HepG2 (cell line): ENCODE data around the gene C16orf86. TPM values are rescaled to one million over a fixed set of nuclear protein-coding genes. Genes with fewer than 3 reads are reported as not detected.

Source experiments
- ATAC-seq: fragments of 200-7000 bp; cut with Tn5 transposase; 3 replicates; pipeline ENCODE4 v1.9.1; 2020; ENCODE audit warnings: mild to moderate bottlenecking, moderate library complexity
- BruUV-seq: library from RNA; stranded (reverse); fragments of 400-500 nt; replicated peaks from 2 replicates; lab custom pipeline; 2021; lab: Mats Ljungman, UMichigan
- CTCF ChIA-PET: fragments of 300-600 bp; formaldehyde crosslinking; extraction: SDS; loops from one replicate; lab custom pipeline; 2021; ENCODE audit warnings: low total read pairs, inconsistent platforms, low intra/inter-chr PET ratio; lab: Yijun Ruan, JAX
- POLR2A ChIA-PET: fragments of 350-600 bp; sonication (Branson Sonifier 250); formaldehyde crosslinking; loops from one replicate; lab custom pipeline; 2020; ENCODE audit warnings: antibody characterized with exemption, inconsistent platforms; lab: Yijun Ruan, JAX
- DNase-seq: peaks from one replicate; pipeline ENCODE4 v3.0.0-alpha.2; 2015; ENCODE audit warnings: low spot score
- FAIRE-seq: peaks from 3 replicates; lab custom pipeline; 2011; peaks lifted over from hg19 to GRCh38; lab: Jason Lieb, UNC
- H2AFZ ChIP-seq: one replicate; pipeline ENCODE4 v1.6.1; 2011; ENCODE audit warnings: low read length, inconsistent platforms
- H3K27ac ChIP-seq: fragments of 300-600 bp; 3 replicates; pipeline ENCODE4 v1.8.0; 2011; ENCODE audit warnings: mixed run types, mild to moderate bottlenecking, mixed read lengths, low read length, inconsistent platforms; ENCODE audit not compliant: insufficient read depth; ENCODE audit errors: extremely low read length
- H3K27me3 ChIP-seq, 2 experiments: fragments of 200-600 bp in 1 of 2; 2 replicates in 1 of 2; 3 replicates in 1 of 2; pipeline versions ENCODE4 v1.6.0 to v1.8.0; 2011; ENCODE audit warnings: low read length in 2 of 2, mild to moderate bottlenecking in 2 of 2, moderate library complexity in 2 of 2, inconsistent platforms in 1 of 2; ENCODE audit not compliant: insufficient read depth in 2 of 2, control insufficient read depth in 1 of 2
- H3K36me3 ChIP-seq, 2 experiments: fragments of 200-600 bp in 1 of 2; replicated peaks in 1 of 2; 2 replicates in 1 of 2; 3 replicates in 1 of 2; pipeline versions ENCODE4 v1.5.1 to v1.8.0; 2011; ENCODE audit warnings: low read length in 2 of 2, inconsistent platforms in 1 of 2; ENCODE audit not compliant: insufficient read depth in 2 of 2, control insufficient read depth in 1 of 2
- H3K4me1 ChIP-seq: 2 replicates; pipeline ENCODE4 v1.5.1; 2012; ENCODE audit warnings: low read length, inconsistent platforms; ENCODE audit not compliant: insufficient read depth
- H3K4me2 ChIP-seq: 2 replicates; pipeline ENCODE4 v1.6.0; 2011; ENCODE audit warnings: low read depth, low read length, inconsistent platforms
- H3K4me3 ChIP-seq, 3 experiments: fragments of 200-600 bp in 1 of 3; sonication (generic), shearing (Covaris generic) in 1 of 3; replicated peaks in 1 of 3; 2 replicates each; pipeline ENCODE4 v1.5.1; 2011 to 2016; ENCODE audit warnings: low read length in 3 of 3, inconsistent platforms in 2 of 3, low read depth in 2 of 3, mild to moderate bottlenecking in 2 of 3, control low read depth in 1 of 3, mixed read lengths in 1 of 3; ENCODE audit not compliant: insufficient read depth in 1 of 3
- H3K79me2 ChIP-seq: one replicate; pipeline ENCODE4 v1.6.1; 2011; ENCODE audit warnings: low read length, inconsistent platforms; ENCODE audit not compliant: insufficient read depth
- H3K9ac ChIP-seq: 2 replicates; pipeline ENCODE4 v1.6.0; 2011; ENCODE audit warnings: mild to moderate bottlenecking, low read depth, low read length, inconsistent platforms; ENCODE audit not compliant: insufficient read depth
- H3K9me3 ChIP-seq: 2 replicates; pipeline ENCODE4 v1.5.1; 2012; ENCODE audit warnings: mild to moderate bottlenecking, low read length
- H4K20me1 ChIP-seq: 2 replicates; pipeline ENCODE4 v1.6.0; 2011; ENCODE audit warnings: inconsistent platforms, mild to moderate bottlenecking, low read length, moderate library complexity; ENCODE audit not compliant: insufficient read depth
- FOXP1 ChIP-seq, 2 experiments: fragments of 450-650 bp in 1 of 2; IDR thresholded peaks; 2 replicates each; pipeline ENCODE4 v1.6.1; 2017 to 2018; ENCODE audit warnings: antibody characterized with exemption in 1 of 2
- GABPB1 ChIP-seq: IDR thresholded peaks from 2 replicates; pipeline ENCODE4 v1.6.1; 2016; ENCODE audit warnings: mild to moderate bottlenecking, missing genetic modification reagents, moderate library complexity, missing compliant biosample characterization
- HNF1A ChIP-seq, 2 experiments: sonication (generic) in 1 of 2; formaldehyde crosslinking in 1 of 2; IDR thresholded peaks; 2 replicates each; pipeline versions ENCODE4 v1.4.0 to v1.6.1; 2016 to 2020; ENCODE audit warnings: borderline replicate concordance in 1 of 2, low read depth in 1 of 2, mild to moderate bottlenecking in 1 of 2, missing genetic modification reagents in 1 of 2
- ISX ChIP-seq: sonication (generic); formaldehyde crosslinking; conservative IDR thresholded peaks from 2 replicates; pipeline ENCODE4 v1.5.0; 2020; ENCODE audit warnings: missing genetic modification reagents
- MBD4 ChIP-seq: IDR thresholded peaks from 2 replicates; pipeline ENCODE4 v1.6.1; 2012; ENCODE audit warnings: low read length, inconsistent platforms, borderline replicate concordance
- PATZ1 ChIP-seq: sonication (generic); formaldehyde crosslinking; IDR thresholded peaks from 2 replicates; pipeline ENCODE4 v1.4.0; 2020; ENCODE audit warnings: missing genetic modification reagents
- PAX8 ChIP-seq: sonication (generic); formaldehyde crosslinking; IDR thresholded peaks from 2 replicates; pipeline ENCODE4 v1.8.0; 2022; ENCODE audit warnings: mild to moderate bottlenecking, missing genetic modification reagents, borderline replicate concordance
- POLR2AphosphoS5 ChIP-seq: IDR thresholded peaks from 2 replicates; pipeline ENCODE4 v1.6.1; 2012; ENCODE audit warnings: low read depth, low read length
- TCF7 ChIP-seq: sonication (generic); IDR thresholded peaks from 2 replicates; pipeline ENCODE4 v1.6.1; 2016; ENCODE audit warnings: antibody characterized with exemption, low read depth
- TEAD2 ChIP-seq: sonication (generic); formaldehyde crosslinking; IDR thresholded peaks from 2 replicates; pipeline ENCODE4 v1.9.0; 2021; ENCODE audit warnings: missing genetic modification reagents
- TEF ChIP-seq: sonication (generic); formaldehyde crosslinking; IDR thresholded peaks from 2 replicates; pipeline ENCODE4 v1.5.0; 2020; ENCODE audit warnings: missing genetic modification reagents
- ZKSCAN1 ChIP-seq: fragments of 150-350 bp; IDR thresholded peaks from 2 replicates; pipeline ENCODE4 v1.6.1; 2014; ENCODE audit warnings: low read length
- ZNF205 ChIP-seq: IDR thresholded peaks from 2 replicates; pipeline ENCODE4 v1.6.1; 2018; ENCODE audit warnings: missing biosample characterization, missing genetic modification reagents
- ZNF605 ChIP-seq: sonication (generic); formaldehyde crosslinking; IDR thresholded peaks from 2 replicates; pipeline ENCODE4 v1.8.0; 2022; ENCODE audit warnings: mild to moderate bottlenecking, missing genetic modification reagents
- ZNF839 ChIP-seq: sonication (generic); formaldehyde crosslinking; IDR thresholded peaks from 2 replicates; pipeline ENCODE4 v1.4.0; 2020; ENCODE audit warnings: missing genetic modification reagents, mild to moderate bottlenecking, borderline replicate concordance
- ZSCAN20 ChIP-seq: sonication (generic); formaldehyde crosslinking; IDR thresholded peaks from 2 replicates; pipeline ENCODE4 v1.4.0; 2020; ENCODE audit warnings: missing genetic modification reagents, mild to moderate bottlenecking, borderline replicate concordance
- ZSCAN29 ChIP-seq: sonication (generic); formaldehyde crosslinking; conservative IDR thresholded peaks from 2 replicates; pipeline ENCODE4 v1.4.0; 2020; ENCODE audit warnings: mild to moderate bottlenecking, missing genetic modification reagents
- WGBS: methylation state at CpG from one replicate; pipeline ENCODE4 v1.1.6; 2017; ENCODE audit warnings: low lambda C conversion rate; 5-methylcytosine and 5-hydroxymethylcytosine counted together
- in situ Hi-C: cut with HindIII; loops from 2 replicates; pipeline ENCODE4 v1.10.0; 2017; ENCODE audit warnings: low pct_unique_long_range_greater_than_20kb; ENCODE audit not compliant: extremely low pct_ligation_motif_present
- intact Hi-C: fragments of 100-400 bp; cut with micrococcal nuclease; formaldehyde crosslinking; loops from one replicate; pipeline ENCODE4 v1.10.0; 2022; ENCODE audit not compliant: unreplicated experiment
- polyA plus RNA-seq, 8 experiments: library from polyadenylated mRNA; depleted of rRNA in 3 of 8; stranded (reverse) in 7 of 8; unstranded in 1 of 8; fragments of >200 nt; fragmentation: Illumina TruSeq in 4 of 8; extraction: Trizol in 4 of 8; gene quantifications; 2 replicates each; pipeline versions ENCODE4 v1.2.1 to v1.2.3, GENCODE V29; 2011 to 2016; ENCODE audit warnings: low read depth in 4 of 8, missing spikeins in 1 of 8, mixed read lengths in 1 of 8; ENCODE audit not compliant: insufficient read depth in 1 of 8
- total RNA-seq, 5 experiments: library from RNA; depleted of rRNA; stranded (reverse); fragments of >200 nt; fragmentation: Illumina TruSeq; extraction: Trizol; gene quantifications; 2 replicates each; pipeline ENCODE4 v1.2.3, GENCODE V29; 2016; ENCODE audit warnings: low read depth in 1 of 5

C16orf86 gene
- total and polyA plus RNA-seq, 2 of the 13 experiments (the other 11 are each of a cell fraction or from before 2014, with no cell fraction given): 1.5 to 3.1 TPM

GRCh38 chr16:67664871-67665270 lies 1.7 kb upstream of the C16orf86 start (continued):
- TF ChIP-seq FOXP1 (IDR thresholded peaks at IDR 0.05) (no peak), FOXP1 (CRISPR knock-in tag; IDR thresholded peaks at IDR 0.05) (no peak), POLR2AphosphoS5 (no peak), PATZ1 (CRISPR knock-in tag) (no peak), TCF7 (no peak), GABPB1 (CRISPR knock-in tag) (no peak)

- Histone ChIP-seq H3K4me1 (peaks cover 38% of the 10 kb centered on the region), H3K79me2 (no peaks in the 10 kb centered on the region), H2AFZ (no peak overlapping the region), H3K27me3 (no peaks in the 10 kb centered on the region; a peak in 1 of 5 replicates), H3K9ac (peak overlapping the region; percentile 76), H3K27ac (peak overlapping the region; percentile 67), H3K9me3 (no peaks in the 10 kb centered on the region), H3K4me3 (peak overlapping the region; percentile 77 to 96 (median 88); a peak in 5 of 6 replicates), H4K20me1 (no peaks in the 10 kb centered on the region), H3K36me3 (peaks cover 0 to 3% of the 10 kb centered on the region in 2 experiments; a peak in 1 of 5 replicates), H3K4me2 (peak overlapping the region; percentile 98)
- in situ Hi-C loops: loop anchor here (5.0 to 10.0 kb wide), 2 partner anchors 142 to 269 kb away; partner anchors contain the start of genes CTRL, PSMB10, RANBP10 and TSNAXIP1
- BruUV-seq: TSS peak; percentile 62
- CTCF ChIA-PET: interaction anchor here (4.2 kb wide), 1 partner anchor 144 kb away, joined by 118 read pairs; no protein-coding TSS in a partner anchor
- DNase-seq: no peak
- intact Hi-C loops: no loop called here
- POLR2A ChIA-PET: interaction anchor here (1.5 to 3.8 kb wide), 8 partner anchors 14 to 184 kb away, joined by 4 to 28 read pairs (median 5); partner anchors contain the start of genes ATP6V0D1, CTCF, RANBP10 and RIPOR1
- WGBS: 54% methylated on average over 5 of the region's 5 CpGs
- no peak for FAIRE-seq
- ATAC-seq: no peak
- TF ChIP-seq HNF1A (IDR thresholded peaks at IDR 0.05; ENCODE audit: low read depth) (no peak), HNF1A (CRISPR knock-in tag; IDR thresholded peaks at IDR 0.05; ENCODE audit: borderline replicate concordance) (0 out of 2 replicates have a peak, but pooled peaks have one; percentile 4), TEAD2 (CRISPR knock-in tag) (no peak), ZSCAN29 (CRISPR knock-in tag) (peak; percentile 34; the same call in 1 of the 2 replicates), ZSCAN20 (no peak), MBD4 (no peak), TEF (CRISPR knock-in tag) (no peak), ZKSCAN1 (peak; percentile 82), PAX8 (CRISPR knock-in tag) (peak; percentile 84; the same call in 1 of the 2 replicates), ZNF205 (CRISPR knock-in tag) (no peak), ZNF605 (peak; percentile 26; the same call in 1 of the 2 replicates), ZNF839 (no peak), ISX (CRISPR knock-in tag) (no peak)
Observed at GRCh38 chr16:67665598-67665997, 1.0 kb upstream of the C16orf86 start.
